Breast epithelium (tissue), 3 donors: ENCODE data around the gene CDH13.

Experiments used
- POLR2A ChIP-seq: fragments of 450-650 bp; IDR thresholded peaks from one replicate; pipeline ENCODE4 v1.6.1; 2016; ENCODE audit warnings: antibody characterized with exemption, mild to moderate bottlenecking, moderate library complexity
- POLR2AphosphoS5 ChIP-seq, 3 donors: sonication (generic); formaldehyde crosslinking; IDR thresholded peaks; one replicate each; pipeline ENCODE4 v1.6.1; 2017; ENCODE audit warnings: antibody characterized with exemption in 3 of 3
- TF ChIP-seq, protein P1 (sequence below), 3 donors: fragments of 450-650 bp; IDR thresholded peaks; one replicate each; pipeline ENCODE4 v1.5.1; 2016 to 2017; ENCODE audit warnings: antibody characterized with exemption in 3 of 3, mild to moderate bottlenecking in 3 of 3, moderate library complexity in 3 of 3

DNA sequence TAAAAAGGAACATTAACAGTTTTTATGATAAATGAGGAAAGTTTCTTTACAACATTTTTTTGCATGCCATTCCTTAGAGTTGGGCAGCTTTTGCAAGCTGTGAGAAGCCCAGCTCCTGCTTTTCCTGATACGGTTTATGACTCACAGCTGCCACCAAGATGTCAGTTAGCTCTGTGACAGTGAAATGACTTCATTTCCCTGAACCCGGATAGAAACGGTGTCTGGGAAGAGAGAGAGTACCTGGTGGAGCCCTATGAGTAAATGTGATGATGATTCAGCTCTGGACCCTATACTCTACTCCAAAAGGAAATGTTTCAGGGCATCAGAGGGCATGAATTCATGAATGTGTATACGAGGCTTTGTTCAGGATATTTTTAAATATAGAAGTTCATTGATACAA is 814.7 kb downstream of the CDH13 start:
- no peak for TF ChIP-seq POLR2A
- TF ChIP-seq, protein P1, sequence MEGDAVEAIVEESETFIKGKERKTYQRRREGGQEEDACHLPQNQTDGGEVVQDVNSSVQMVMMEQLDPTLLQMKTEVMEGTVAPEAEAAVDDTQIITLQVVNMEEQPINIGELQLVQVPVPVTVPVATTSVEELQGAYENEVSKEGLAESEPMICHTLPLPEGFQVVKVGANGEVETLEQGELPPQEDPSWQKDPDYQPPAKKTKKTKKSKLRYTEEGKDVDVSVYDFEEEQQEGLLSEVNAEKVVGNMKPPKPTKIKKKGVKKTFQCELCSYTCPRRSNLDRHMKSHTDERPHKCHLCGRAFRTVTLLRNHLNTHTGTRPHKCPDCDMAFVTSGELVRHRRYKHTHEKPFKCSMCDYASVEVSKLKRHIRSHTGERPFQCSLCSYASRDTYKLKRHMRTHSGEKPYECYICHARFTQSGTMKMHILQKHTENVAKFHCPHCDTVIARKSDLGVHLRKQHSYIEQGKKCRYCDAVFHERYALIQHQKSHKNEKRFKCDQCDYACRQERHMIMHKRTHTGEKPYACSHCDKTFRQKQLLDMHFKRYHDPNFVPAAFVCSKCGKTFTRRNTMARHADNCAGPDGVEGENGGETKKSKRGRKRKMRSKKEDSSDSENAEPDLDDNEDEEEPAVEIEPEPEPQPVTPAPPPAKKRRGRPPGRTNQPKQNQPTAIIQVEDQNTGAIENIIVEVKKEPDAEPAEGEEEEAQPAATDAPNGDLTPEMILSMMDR (IDR thresholded peaks at IDR 0.05) = no peak
- TF ChIP-seq POLR2AphosphoS5 (IDR thresholded peaks at IDR 0.05) = no peak
